ENCODE data around the gene C1orf52. TPM values are rescaled to one million over a fixed set of nuclear protein-coding genes. Genes with fewer than 3 reads are reported as not detected.
A peak's percentile ranks its signal among the peaks of the same experiment; 100 is the strongest.

C1orf52 gene
- total and polyA plus RNA-seq, 9 of the 15 experiments (the other 6 are each of a cell fraction or from before 2014, with no cell fraction given) = 17.0 to 38.5 (median 33.0) TPM

DNA sequence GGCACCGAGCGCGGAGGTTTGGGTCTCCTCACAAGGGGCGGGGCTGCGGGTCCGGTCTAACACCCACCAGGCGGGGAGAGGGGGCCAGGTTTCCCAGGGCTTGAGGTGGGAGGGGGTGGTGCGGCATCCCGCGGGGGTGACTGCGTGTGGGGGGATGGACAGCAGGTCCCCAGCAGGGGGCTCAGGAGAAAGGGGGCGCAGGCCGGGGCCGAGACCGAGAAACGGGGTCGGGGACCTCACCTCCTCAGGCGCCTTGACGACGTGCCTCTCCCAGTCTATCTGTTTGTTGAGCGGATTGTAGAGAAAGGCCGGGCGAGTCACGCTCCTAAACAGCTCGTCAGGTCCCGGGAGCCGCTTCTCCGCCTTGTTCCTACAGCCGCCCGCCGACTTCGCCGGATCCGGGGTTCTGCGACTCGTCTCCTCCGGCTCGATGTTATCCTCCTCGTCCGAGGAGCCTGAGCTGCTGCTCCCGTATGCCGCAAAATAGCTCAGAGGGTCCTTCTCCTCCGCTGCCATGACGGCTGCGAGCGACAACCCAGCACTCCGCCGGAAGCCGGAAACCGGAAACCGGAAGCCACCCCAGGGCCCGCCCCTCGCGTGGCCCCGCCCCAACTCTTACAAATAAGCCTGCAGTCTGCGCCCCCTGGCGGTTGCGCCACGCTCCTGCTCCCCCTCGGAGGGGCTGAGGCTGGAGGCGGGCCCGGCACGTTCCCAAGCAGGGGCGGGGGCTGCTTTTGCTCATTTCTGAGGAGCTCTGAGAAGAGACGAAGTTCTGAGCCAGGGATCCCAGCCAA, at the start of gene C1orf52 (continued):
- TF ChIP-seq VEZF1 (CRISPR knock-in tag; IDR thresholded peaks at IDR 0.05) (peak; percentile 94), PHTF2 (CRISPR knock-in tag; IDR thresholded peaks at IDR 0.05) (no peak), PRPF4 (IDR thresholded peaks at IDR 0.05; ENCODE audit: insufficient read depth, low read depth, low read length, poor library complexity, severe bottlenecking) (no peak), ZFPM2 (CRISPR knock-in tag; IDR thresholded peaks at IDR 0.05) (no peak), ZNF408 (CRISPR knock-in tag; IDR thresholded peaks at IDR 0.05; ENCODE audit: low read depth) (no peak), ATF7 (IDR thresholded peaks at IDR 0.05) (peak; percentile 64; the same call in 1 of the 2 replicates), MBD2 (IDR thresholded peaks at IDR 0.05; ENCODE audit: borderline replicate concordance, low read depth) (peak; percentile 78; the same call in 1 of the 2 replicates), HDAC8 (tag; IDR thresholded peaks at IDR 0.05) (no peak), USF1 (CRISPR knock-in tag; IDR thresholded peaks at IDR 0.05) (no peak), FUS (optimal IDR thresholded peaks at IDR 0.05; ENCODE audit: low read depth, low read length) (no peak), KHSRP (IDR thresholded peaks at IDR 0.05) (no peak), NCOA2 (IDR thresholded peaks at IDR 0.05; ENCODE audit: partially characterized antibody in 2 of 2) (no peak), ZNF184 (CRISPR knock-in tag; IDR thresholded peaks at IDR 0.05) (no peak), CTBP1 (IDR thresholded peaks at IDR 0.05; ENCODE audit: borderline replicate concordance) (peak; percentile 33; the same call in 1 of the 2 replicates), E2F5 (CRISPR knock-in tag; IDR thresholded peaks at IDR 0.05) (no peak)
- TF ChIP-seq, protein P1, sequence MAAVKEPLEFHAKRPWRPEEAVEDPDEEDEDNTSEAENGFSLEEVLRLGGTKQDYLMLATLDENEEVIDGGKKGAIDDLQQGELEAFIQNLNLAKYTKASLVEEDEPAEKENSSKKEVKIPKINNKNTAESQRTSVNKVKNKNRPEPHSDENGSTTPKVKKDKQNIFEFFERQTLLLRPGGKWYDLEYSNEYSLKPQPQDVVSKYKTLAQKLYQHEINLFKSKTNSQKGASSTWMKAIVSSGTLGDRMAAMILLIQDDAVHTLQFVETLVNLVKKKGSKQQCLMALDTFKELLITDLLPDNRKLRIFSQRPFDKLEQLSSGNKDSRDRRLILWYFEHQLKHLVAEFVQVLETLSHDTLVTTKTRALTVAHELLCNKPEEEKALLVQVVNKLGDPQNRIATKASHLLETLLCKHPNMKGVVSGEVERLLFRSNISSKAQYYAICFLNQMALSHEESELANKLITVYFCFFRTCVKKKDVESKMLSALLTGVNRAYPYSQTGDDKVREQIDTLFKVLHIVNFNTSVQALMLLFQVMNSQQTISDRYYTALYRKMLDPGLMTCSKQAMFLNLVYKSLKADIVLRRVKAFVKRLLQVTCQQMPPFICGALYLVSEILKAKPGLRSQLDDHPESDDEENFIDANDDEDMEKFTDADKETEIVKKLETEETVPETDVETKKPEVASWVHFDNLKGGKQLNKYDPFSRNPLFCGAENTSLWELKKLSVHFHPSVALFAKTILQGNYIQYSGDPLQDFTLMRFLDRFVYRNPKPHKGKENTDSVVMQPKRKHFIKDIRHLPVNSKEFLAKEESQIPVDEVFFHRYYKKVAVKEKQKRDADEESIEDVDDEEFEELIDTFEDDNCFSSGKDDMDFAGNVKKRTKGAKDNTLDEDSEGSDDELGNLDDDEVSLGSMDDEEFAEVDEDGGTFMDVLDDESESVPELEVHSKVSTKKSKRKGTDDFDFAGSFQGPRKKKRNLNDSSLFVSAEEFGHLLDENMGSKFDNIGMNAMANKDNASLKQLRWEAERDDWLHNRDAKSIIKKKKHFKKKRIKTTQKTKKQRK (IDR thresholded peaks at IDR 0.05; ENCODE audit: borderline replicate concordance, low read depth, low read length) = no peak
- TF ChIP-seq, protein P2, sequence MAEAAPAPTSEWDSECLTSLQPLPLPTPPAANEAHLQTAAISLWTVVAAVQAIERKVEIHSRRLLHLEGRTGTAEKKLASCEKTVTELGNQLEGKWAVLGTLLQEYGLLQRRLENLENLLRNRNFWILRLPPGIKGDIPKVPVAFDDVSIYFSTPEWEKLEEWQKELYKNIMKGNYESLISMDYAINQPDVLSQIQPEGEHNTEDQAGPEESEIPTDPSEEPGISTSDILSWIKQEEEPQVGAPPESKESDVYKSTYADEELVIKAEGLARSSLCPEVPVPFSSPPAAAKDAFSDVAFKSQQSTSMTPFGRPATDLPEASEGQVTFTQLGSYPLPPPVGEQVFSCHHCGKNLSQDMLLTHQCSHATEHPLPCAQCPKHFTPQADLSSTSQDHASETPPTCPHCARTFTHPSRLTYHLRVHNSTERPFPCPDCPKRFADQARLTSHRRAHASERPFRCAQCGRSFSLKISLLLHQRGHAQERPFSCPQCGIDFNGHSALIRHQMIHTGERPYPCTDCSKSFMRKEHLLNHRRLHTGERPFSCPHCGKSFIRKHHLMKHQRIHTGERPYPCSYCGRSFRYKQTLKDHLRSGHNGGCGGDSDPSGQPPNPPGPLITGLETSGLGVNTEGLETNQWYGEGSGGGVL (CRISPR knock-in tag; IDR thresholded peaks at IDR 0.05) = no peak
- TF ChIP-seq, protein P3, sequence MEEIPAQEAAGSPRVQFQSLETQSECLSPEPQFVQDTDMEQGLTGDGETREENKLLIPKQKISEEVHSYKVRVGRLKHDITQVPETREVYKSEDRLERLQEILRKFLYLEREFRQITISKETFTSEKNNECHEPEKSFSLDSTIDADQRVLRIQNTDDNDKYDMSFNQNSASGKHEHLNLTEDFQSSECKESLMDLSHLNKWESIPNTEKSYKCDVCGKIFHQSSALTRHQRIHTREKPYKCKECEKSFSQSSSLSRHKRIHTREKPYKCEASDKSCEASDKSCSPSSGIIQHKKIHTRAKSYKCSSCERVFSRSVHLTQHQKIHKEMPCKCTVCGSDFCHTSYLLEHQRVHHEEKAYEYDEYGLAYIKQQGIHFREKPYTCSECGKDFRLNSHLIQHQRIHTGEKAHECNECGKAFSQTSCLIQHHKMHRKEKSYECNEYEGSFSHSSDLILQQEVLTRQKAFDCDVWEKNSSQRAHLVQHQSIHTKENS (CRISPR knock-in tag; IDR thresholded peaks at IDR 0.05) = no peak
